KG1 (cell line): ENCODE results near the gene GPR61.

ENCODE experiments used
- DNase-seq: peaks from one replicate; lab custom pipeline; 2025; lab: John Stamatoyannopoulos, UW

GPR61 gene

GRCh38 chr1:109539676-109540075 is at the start of gene GPR61:
GPR61 (plus strand) TSS chr1:109539872; CDS start chr1:109543023, 3,151 bp downstream.
- no peak for DNase-seq

- peak; percentile 17 for DNase-seq
Observed at GRCh38 chr1:109490029-109490933, 49.4 kb upstream of the GPR61 start.

- no peak for DNase-seq
Observed at GRCh38 chr1:109490934-109491302, 48.8 kb upstream of the GPR61 start.

GRCh38 chr1:109491372-109491771 is 48.3 kb upstream of the GPR61 start:
- no peak for DNase-seq

- no peak for DNase-seq
Observed at GRCh38 chr1:109492779-109493178, 46.9 kb upstream of the GPR61 start.

GRCh38 chr1:109493227-109493626 is 46.4 kb upstream of the GPR61 start:
- no peak for DNase-seq

GRCh38 chr1:109493805-109494539 is 45.7 kb upstream of the GPR61 start, which contains the start of gene CYB561D1:
CYB561D1 (plus strand) TSS chr1:109494094; CDS start chr1:109494140, 46 bp downstream.
- DNase-seq: peak; percentile 76

GRCh38 chr1:109495738-109496137 is 43.9 kb upstream of the GPR61 start:
- no peak for DNase-seq

- DNase-seq: no peak
Observed at GRCh38 chr1:109497449-109498160, 42.1 kb upstream of the GPR61 start.

GRCh38 chr1:109498161-109498801 is 41.4 kb upstream of the GPR61 start:
- no peak for DNase-seq

- no peak for DNase-seq
Observed at GRCh38 chr1:109499081-109499480, 40.6 kb upstream of the GPR61 start.

GRCh38 chr1:109499661-109500536 is 39.8 kb upstream of the GPR61 start:
- DNase-seq: peak; percentile 19

- no peak for DNase-seq
Observed at GRCh38 chr1:109500941-109501381, 38.7 kb upstream of the GPR61 start.

- DNase-seq: peak; percentile 19
Observed at GRCh38 chr1:109501644-109502363, 37.9 kb upstream of the GPR61 start.

- DNase-seq: no peak
Observed at GRCh38 chr1:109502364-109502851, 37.3 kb upstream of the GPR61 start.

- DNase-seq: no peak
Observed at GRCh38 chr1:109503935-109504334, 35.7 kb upstream of the GPR61 start.

- DNase-seq: no peak
Observed at GRCh38 chr1:109504974-109505373, 34.7 kb upstream of the GPR61 start.

- no peak for DNase-seq
Observed at GRCh38 chr1:109508001-109508872, 31.4 kb upstream of the GPR61 start.

GRCh38 chr1:109508873-109509175 is 30.8 kb upstream of the GPR61 start:
- no peak for DNase-seq
